ENCODE data around the gene LAMB2. TPM values are rescaled to one million over a fixed set of nuclear protein-coding genes. Genes with fewer than 3 reads are reported as not detected.

LAMB2 gene
- total and polyA plus RNA-seq, 2 of the 8 experiments (the other 6 are each of a cell fraction or from before 2014, with no cell fraction given), result 112 to 153 TPM

DNA sequence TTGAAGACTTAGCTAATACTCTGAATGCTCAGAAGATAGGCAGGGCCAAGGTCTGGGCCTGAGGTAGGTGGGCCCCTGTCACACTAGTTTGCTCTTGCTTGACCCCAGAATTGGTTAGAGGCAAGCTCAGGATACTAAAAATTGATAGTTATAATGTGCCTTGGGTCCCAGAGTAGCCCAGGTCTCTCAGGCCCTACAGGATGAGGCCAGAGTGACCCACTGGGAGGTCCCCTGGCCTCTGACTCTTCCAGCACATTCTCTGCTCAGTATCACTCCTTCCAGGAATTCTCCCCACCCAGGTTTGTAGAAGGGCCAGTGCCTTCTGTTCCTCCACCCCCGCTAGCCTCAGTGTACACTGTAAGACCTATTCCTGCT is 37.9 kb upstream of the LAMB2 start:
- no peak overlapping the region for H2AFZ ChIP-seq (ENCODE audit: low read length)

More for the DNA sequence above, 37.9 kb upstream of the LAMB2 start:
- no peak overlapping the region for H4K5ac ChIP-seq (ENCODE audit: insufficient read length, low read depth, low read length)
- H2AK5ac ChIP-seq (ENCODE audit: low read depth, low read length), result no peak overlapping the region
- H3K9ac ChIP-seq (replicated peaks in 1 of 4; ENCODE audit: extremely low read depth in 1 of 4, low read depth in 3 of 4, low read length in 3 of 4), result no peak overlapping the region
- H3K23ac ChIP-seq (ENCODE audit: insufficient read length), result no peak overlapping the region
- peaks cover 0 to 2% of the 10 kb centered on the region in 2 experiments; a peak in 2 of 4 replicates for H3K79me2 ChIP-seq (ENCODE audit: control insufficient read depth in 1 of 2, insufficient read depth in 2 of 2, low read length in 2 of 2)
- peak overlapping the region in 1 of 4 experiments; percentile 76; a peak in 2 of 8 replicates for H3K4me3 ChIP-seq (ENCODE audit: extremely low read depth in 1 of 4, insufficient read depth in 2 of 4, low read depth in 3 of 4, low read length in 4 of 4)
- ChIA-PET CTCF (ENCODE audit: partially characterized antibody) (interaction anchor here (0.6 to 5.9 kb wide), 36 partner anchors 8 to 406 kb away, joined by 3 to 38 read pairs (median 3); partner anchors contain the start of genes LAMB2 and USP4), POLR2A (ENCODE audit: partially characterized antibody) (interaction anchor here (1.2 to 2.1 kb wide), 9 partner anchors 8 to 188 kb away, joined by 3 to 8 read pairs (median 4); partner anchors contain the start of genes NDUFAF3, QRICH1 and WDR6)
- TF ChIP-seq SUZ12 (IDR thresholded peaks at IDR 0.05; ENCODE audit: low read length) (no peak), EP300 (IDR thresholded peaks at IDR 0.05; ENCODE audit: borderline replicate concordance in 1 of 2, low read depth in 2 of 2, low read length in 2 of 2) (no peak), CBX8 (IDR thresholded peaks at IDR 0.05; ENCODE audit: borderline replicate concordance, low read depth, low read length) (no peak), BRCA1 (IDR thresholded peaks at IDR 0.05; ENCODE audit: low read depth, low read length) (no peak), RNF2 (IDR thresholded peaks at IDR 0.05; ENCODE audit: borderline replicate concordance, low read depth, low read length, missing control alignments, poor library complexity, severe bottlenecking) (no peak), HDAC6 (IDR thresholded peaks at IDR 0.05; ENCODE audit: low read depth, low read length) (no peak), TBP (IDR thresholded peaks at IDR 0.05; ENCODE audit: low read depth, low read length) (no peak), CBX5 (IDR thresholded peaks at IDR 0.05; ENCODE audit: low read depth, low read length) (no peak), POLR2AphosphoS5 (IDR thresholded peaks at IDR 0.05; ENCODE audit: low read depth, low read length) (no peak)
- H3K27ac ChIP-seq (ENCODE audit: low read depth, low read length), result no peak overlapping the region
- peak overlapping the region; percentile 87; the same call in 1 of the 2 replicates for H4K8ac ChIP-seq (ENCODE audit: extremely low read depth, insufficient read depth, low read length)
- no peak overlapping the region for H3K18ac ChIP-seq (ENCODE audit: extremely low read depth, low read length)
- no peak overlapping the region for H2BK5ac ChIP-seq (ENCODE audit: low read depth, low read length)
- H3K9me3 ChIP-seq (ENCODE audit: insufficient read depth in 2 of 2, low read depth in 1 of 2, low read length in 1 of 2), result no peaks in the 10 kb centered on the region
- peak overlapping the region; percentile 6; the same call in 1 of the 2 replicates for H2BK12ac ChIP-seq (ENCODE audit: low read depth, low read length)
- WGBS, 2 experiments (ENCODE audit: extremely low coverage in 1 of 2, insufficient coverage in 1 of 2, insufficient read length in 1 of 2, insufficient replicate concordance in 2 of 2, low coverage in 1 of 2, low lambda C conversion rate in 2 of 2, missing lambda C conversion rate in 1 of 2), result 13% methylated on average over 1 of the region's 1 CpG; no CpG with 5 or more reads in 1 of the 2 experiments
- no peaks in the 10 kb centered on the region for H3K36me3 ChIP-seq (ENCODE audit: control insufficient read depth in 2 of 4, insufficient read depth in 4 of 4, low read length in 3 of 4)
- DNase-seq (ENCODE audit: low read depth in 1 of 2, low spot score in 2 of 2), result no peak
- no peak for FAIRE-seq
- no peak overlapping the region for H3K4ac ChIP-seq (replicated peaks; ENCODE audit: insufficient read length, low read depth, low read length)
- no peaks in the 10 kb centered on the region for H3K79me1 ChIP-seq (ENCODE audit: low read depth, low read length)
- H2BK120ac ChIP-seq (replicated peaks; ENCODE audit: low read depth, low read length), result no peak overlapping the region
- no peak overlapping the region for H2BK20ac ChIP-seq (ENCODE audit: low read length)
- no peak overlapping the region for H3K56ac ChIP-seq (replicated peaks; ENCODE audit: insufficient read length, low read depth, low read length)
- peaks cover 9% of the 10 kb centered on the region for H3K23me2 ChIP-seq (ENCODE audit: low read depth, low read length)
- H4K20me1 ChIP-seq (replicated peaks in 1 of 2; ENCODE audit: control insufficient read depth in 1 of 2, insufficient read depth in 2 of 2, low read length in 2 of 2), result no peaks in the 10 kb centered on the region
- no peak overlapping the region for H4K91ac ChIP-seq (replicated peaks; ENCODE audit: insufficient read length, low read length)
- peaks cover 0 to 3% (median 0%) of the 10 kb centered on the region in 4 experiments; a peak in 2 of 7 replicates for H3K27me3 ChIP-seq (replicated peaks in 1 of 4; ENCODE audit: control insufficient read depth in 3 of 4, extremely low read depth in 1 of 4, insufficient read depth in 3 of 4, low read length in 3 of 4)
- H3K4me1 ChIP-seq (replicated peaks in 1 of 4; ENCODE audit: control insufficient read depth in 3 of 4, insufficient read depth in 4 of 4, low read length in 3 of 4), result peaks cover 0 to 29% (median 15%) of the 10 kb centered on the region in 4 experiments; a peak in 6 of 7 replicates
- no peak overlapping the region for H3K14ac ChIP-seq (ENCODE audit: insufficient read length)
- peak overlapping the region; percentile 23; the same call in 1 of the 2 replicates for H2BK15ac ChIP-seq (ENCODE audit: low read length)
- H3K4me2 ChIP-seq (ENCODE audit: insufficient read depth in 1 of 2, low read depth in 2 of 2, low read length in 2 of 2), result peak overlapping the region; percentile 64 to 92; a peak in 3 of 4 replicates
